GM19239 (cell line): ENCODE results near the gene MEF2D.

Experiments used
- DNase-seq: peaks from one replicate; pipeline ENCODE4 v3.0.0; 2011; ENCODE audit warnings: low spot score; ENCODE audit not compliant: insufficient read length
- FAIRE-seq: peaks from 2 replicates; lab custom pipeline; 2011; peaks lifted over from hg19 to GRCh38; lab: Jason Lieb, UNC

Gene MEF2D

GRCh38 chr1:156417401-156418020 is 83.1 kb downstream of the MEF2D start:
- FAIRE-seq (no peak), DNase-seq (no peak)

DNA sequence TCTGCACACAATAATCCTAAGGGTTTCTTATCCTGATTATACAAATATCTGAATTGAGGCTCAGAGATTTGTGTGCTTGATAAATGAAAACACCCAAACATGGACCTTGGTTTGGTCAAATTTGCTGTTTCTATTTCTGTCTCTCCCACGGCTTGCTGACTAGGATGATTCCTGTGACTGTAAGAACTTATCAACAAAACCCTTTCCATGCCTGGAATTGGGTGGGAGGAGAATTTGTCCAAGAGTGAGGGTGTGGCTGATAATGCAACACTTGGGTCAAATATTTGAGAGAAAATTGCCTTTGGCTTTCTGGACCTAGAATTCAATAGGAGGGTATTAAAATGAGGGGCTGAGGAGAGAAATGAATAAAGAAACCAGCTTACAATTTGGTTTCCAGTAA is 83.6 kb downstream of the MEF2D start:
- no peak for DNase-seq
- FAIRE-seq: no peak

DNA sequence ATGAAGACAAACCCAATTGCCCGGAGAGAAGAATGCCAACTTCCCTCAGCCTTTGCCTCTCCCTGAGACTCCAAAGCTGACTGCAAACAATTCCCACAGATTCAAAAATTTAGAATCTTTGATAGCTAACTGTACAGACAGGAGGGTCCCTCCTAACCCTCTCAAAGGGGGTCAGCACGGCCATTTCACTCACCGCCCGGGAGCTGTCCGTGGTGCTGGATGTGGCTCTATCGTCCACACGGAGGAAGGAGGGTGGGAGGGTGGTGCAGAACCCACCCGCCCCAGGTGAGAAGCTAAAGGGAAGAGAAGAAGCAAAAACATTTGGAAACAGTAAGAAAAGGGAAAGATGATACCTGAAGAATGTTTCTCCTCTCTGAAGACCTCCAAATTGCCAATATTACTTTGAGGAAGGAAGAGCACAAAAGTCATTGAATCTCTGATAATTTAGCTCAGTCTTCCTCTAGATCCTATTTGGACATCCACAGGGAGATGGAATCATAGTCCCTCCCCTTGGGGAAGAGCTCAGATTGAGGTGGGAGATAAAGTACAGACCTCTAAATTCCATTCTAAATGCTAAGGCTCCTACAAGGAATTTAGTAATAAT is 86.0 kb downstream of the MEF2D start:
- FAIRE-seq: no peak
- DNase-seq: no peak
